Measurements from ENCODE around the gene INSL3.

- no peak for TF ChIP-seq POU2F2 (IDR thresholded peaks at IDR 0.05; ENCODE audit: low read depth, low read length)
- TF ChIP-seq POLR2A (IDR thresholded peaks at IDR 0.05; ENCODE audit: low read depth, low read length), result no peak
- no peak for TF ChIP-seq TAF1 (IDR thresholded peaks at IDR 0.05; ENCODE audit: low read depth, low read length)
- no peak for TF ChIP-seq SPI1 (IDR thresholded peaks at IDR 0.05; ENCODE audit: low read depth, low read length)
- no peak for TF ChIP-seq POLR2AphosphoS5 (IDR thresholded peaks at IDR 0.05; ENCODE audit: low read depth, low read length)
Observed at GRCh38 chr19:17784201-17785008, 36.9 kb downstream of the INSL3 start.
